ENCODE data around the gene DCBLD2.

The DCBLD2 gene

GRCh38 chr3:98755601-98756000, 145.9 kb downstream of the DCBLD2 start:
- H3K36me3 ChIP-seq, result no peaks in the 10 kb centered on the region
- no peaks in the 10 kb centered on the region for H3K9me3 ChIP-seq (replicated peaks in 1 of 11)
- no peak overlapping the region for H3K27ac ChIP-seq
- no peak overlapping the region for H3K4me3 ChIP-seq
- H4K20me1 ChIP-seq, result no peaks in the 10 kb centered on the region
- no peak for TF ChIP-seq Cebpa-rat (IDR thresholded peaks at IDR 0.05)
- no peaks in the 10 kb centered on the region for H3K27me3 ChIP-seq
- no peak overlapping the region for H3K9ac ChIP-seq
- peaks cover 0 to 30% (median 5%) of the 10 kb centered on the region in 10 experiments; a peak in 12 of 20 replicates for H3K4me1 ChIP-seq
- no peak overlapping the region for H3K4me2 ChIP-seq

GRCh38 chr3:98754483-98754882, 147.0 kb downstream of the DCBLD2 start:
- Histone ChIP-seq H3K9me3 (replicated peaks in 1 of 11) (no peaks in the 10 kb centered on the region), H3K4me2 (no peak overlapping the region), H4K20me1 (no peaks in the 10 kb centered on the region), H3K27me3 (no peaks in the 10 kb centered on the region), H3K9ac (no peak overlapping the region), H3K4me1 (peaks cover 0 to 19% (median 0%) of the 10 kb centered on the region in 10 experiments; a peak in 6 of 20 replicates), H3K36me3 (no peaks in the 10 kb centered on the region), H3K27ac (no peak overlapping the region), H3K4me3 (no peak overlapping the region)
- no peak for TF ChIP-seq Cebpa-rat (IDR thresholded peaks at IDR 0.05)

- no peak for TF ChIP-seq Cebpa-rat (IDR thresholded peaks at IDR 0.05)
- no peaks in the 10 kb centered on the region for H3K4me1 ChIP-seq
Measured at GRCh38 chr3:98750276-98750919, 151.1 kb downstream of the DCBLD2 start.

GRCh38 chr3:98746882-98747281, 154.6 kb downstream of the DCBLD2 start:
- no peaks in the 10 kb centered on the region for H3K4me1 ChIP-seq
- no peak overlapping the region for H3K4me2 ChIP-seq
- H3K27me3 ChIP-seq, result no peaks in the 10 kb centered on the region
- H3K9me3 ChIP-seq (replicated peaks in 1 of 11), result no peaks in the 10 kb centered on the region
- no peak overlapping the region for H3K9ac ChIP-seq
- H3K4me3 ChIP-seq, result no peak overlapping the region
- H3K27ac ChIP-seq, result no peak overlapping the region
- TF ChIP-seq Cebpa-rat (IDR thresholded peaks at IDR 0.05), result no peak
- no peaks in the 10 kb centered on the region for H4K20me1 ChIP-seq
- no peaks in the 10 kb centered on the region for H3K36me3 ChIP-seq

More at GRCh38 chr3:98750276-98750919, 151.1 kb downstream of the DCBLD2 start:
- no peaks in the 10 kb centered on the region for H3K9me3 ChIP-seq (replicated peaks in 1 of 11)
- H3K4me2 ChIP-seq, result no peak overlapping the region
- H3K27me3 ChIP-seq, result no peaks in the 10 kb centered on the region
- H3K9ac ChIP-seq, result no peak overlapping the region
- no peak overlapping the region for H3K27ac ChIP-seq
- no peaks in the 10 kb centered on the region for H4K20me1 ChIP-seq
- H3K36me3 ChIP-seq, result no peaks in the 10 kb centered on the region
- no peak overlapping the region for H3K4me3 ChIP-seq

- no peak overlapping the region for H3K9ac ChIP-seq
- no peaks in the 10 kb centered on the region for H4K20me1 ChIP-seq
- H3K27ac ChIP-seq, result no peak overlapping the region
- TF ChIP-seq Cebpa-rat (IDR thresholded peaks at IDR 0.05), result no peak
- no peaks in the 10 kb centered on the region for H3K4me1 ChIP-seq
- H3K27me3 ChIP-seq, result no peaks in the 10 kb centered on the region
- H3K36me3 ChIP-seq, result no peaks in the 10 kb centered on the region
- H3K4me2 ChIP-seq, result no peak overlapping the region
- no peak overlapping the region for H3K4me3 ChIP-seq
- no peaks in the 10 kb centered on the region for H3K9me3 ChIP-seq (replicated peaks in 1 of 11)
Measured at GRCh38 chr3:98746122-98746521, 155.4 kb downstream of the DCBLD2 start.

All from BLaER1 treated with 17β-estradiol and CSF1 and Interleukin-3, amounts not matched to agents 10 nM and 100 nM (cell line).